ENCODE measurements around the gene PROX1.

The PROX1 gene

GRCh38 chr1:214022229-214022791 is 34.5 kb downstream of the PROX1 start:
- H3K4me3 Mint-ChIP-seq, result no peak overlapping the region

GRCh38 chr1:214022810-214023425 is 35.1 kb downstream of the PROX1 start:
- Mint-ChIP-seq H3K4me3 (no peak overlapping the region), H3K27me3 (peaks cover 10% of the 10 kb centered on the region), H3K9me3 (no peaks in the 10 kb centered on the region), H3K36me3 (ENCODE audit: insufficient read depth) (peaks cover 1% of the 10 kb centered on the region), H3K4me1 (no peaks in the 10 kb centered on the region), H3K27ac (ENCODE audit: low read depth) (no peak overlapping the region)
- DNase-seq (ENCODE audit: low spot score in 2 of 2), result no peak
- ATAC-seq (replicated peaks; ENCODE audit: extremely low read depth, poor library complexity, severe bottlenecking), result no peak

More at GRCh38 chr1:214022229-214022791, 34.5 kb downstream of the PROX1 start:
- peaks cover 7% of the 10 kb centered on the region for H3K27me3 Mint-ChIP-seq
- DNase-seq (ENCODE audit: low spot score in 2 of 2) (no peak), ATAC-seq (replicated peaks; ENCODE audit: extremely low read depth, poor library complexity, severe bottlenecking) (no peak)
- H3K27ac Mint-ChIP-seq (ENCODE audit: low read depth), result no peak overlapping the region
- no peaks in the 10 kb centered on the region for H3K9me3 Mint-ChIP-seq
- no peaks in the 10 kb centered on the region for H3K4me1 Mint-ChIP-seq
- peaks cover 1% of the 10 kb centered on the region for H3K36me3 Mint-ChIP-seq (ENCODE audit: insufficient read depth)

GRCh38 chr1:214026985-214027384 is 39.2 kb downstream of the PROX1 start:
- Mint-ChIP-seq H3K9me3 (no peaks in the 10 kb centered on the region), H3K4me3 (no peak overlapping the region), H3K36me3 (ENCODE audit: insufficient read depth) (no peaks in the 10 kb centered on the region), H3K4me1 (no peaks in the 10 kb centered on the region), H3K27me3 (peaks cover 19% of the 10 kb centered on the region), H3K27ac (ENCODE audit: low read depth) (no peak overlapping the region)
- DNase-seq (ENCODE audit: low spot score in 2 of 2) (no peak), ATAC-seq (replicated peaks; ENCODE audit: extremely low read depth, poor library complexity, severe bottlenecking) (no peak)

- Mint-ChIP-seq H3K27me3 (peaks cover 19% of the 10 kb centered on the region), H3K9me3 (no peaks in the 10 kb centered on the region), H3K4me1 (no peaks in the 10 kb centered on the region), H3K27ac (ENCODE audit: low read depth) (no peak overlapping the region), H3K36me3 (ENCODE audit: insufficient read depth) (no peaks in the 10 kb centered on the region), H3K4me3 (no peak overlapping the region)
- no peak for ATAC-seq (replicated peaks; ENCODE audit: extremely low read depth, poor library complexity, severe bottlenecking)
- DNase-seq (ENCODE audit: low spot score in 2 of 2), result no peak
Observed at GRCh38 chr1:214027498-214027897, 39.7 kb downstream of the PROX1 start.

GRCh38 chr1:214028095-214028494 is 40.3 kb downstream of the PROX1 start:
- no peaks in the 10 kb centered on the region for H3K9me3 Mint-ChIP-seq
- ATAC-seq (replicated peaks; ENCODE audit: extremely low read depth, poor library complexity, severe bottlenecking), result no peak
- no peak for DNase-seq (ENCODE audit: low spot score in 2 of 2)
- peaks cover 19% of the 10 kb centered on the region for H3K27me3 Mint-ChIP-seq
- no peaks in the 10 kb centered on the region for H3K36me3 Mint-ChIP-seq (ENCODE audit: insufficient read depth)
- no peak overlapping the region for H3K4me3 Mint-ChIP-seq
- H3K27ac Mint-ChIP-seq (ENCODE audit: low read depth), result no peak overlapping the region
- H3K4me1 Mint-ChIP-seq, result no peaks in the 10 kb centered on the region

- DNase-seq (ENCODE audit: low spot score in 2 of 2) (no peak), ATAC-seq (replicated peaks; ENCODE audit: extremely low read depth, poor library complexity, severe bottlenecking) (no peak)
- Mint-ChIP-seq H3K4me1 (no peaks in the 10 kb centered on the region), H3K27ac (ENCODE audit: low read depth) (no peak overlapping the region), H3K36me3 (ENCODE audit: insufficient read depth) (no peaks in the 10 kb centered on the region), H3K4me3 (no peak overlapping the region), H3K27me3 (peaks cover 19% of the 10 kb centered on the region), H3K9me3 (no peaks in the 10 kb centered on the region)
Observed at GRCh38 chr1:214028649-214029406, 41.1 kb downstream of the PROX1 start.

GRCh38 chr1:214029796-214030195 is 42.0 kb downstream of the PROX1 start:
- no peak for ATAC-seq (replicated peaks; ENCODE audit: extremely low read depth, poor library complexity, severe bottlenecking)
- Mint-ChIP-seq H3K4me3 (no peak overlapping the region), H3K9me3 (no peaks in the 10 kb centered on the region), H3K27ac (ENCODE audit: low read depth) (no peak overlapping the region), H3K27me3 (peaks cover 19% of the 10 kb centered on the region), H3K36me3 (ENCODE audit: insufficient read depth) (no peaks in the 10 kb centered on the region), H3K4me1 (no peaks in the 10 kb centered on the region)
- DNase-seq (ENCODE audit: low spot score in 2 of 2), result no peak

- H3K27me3 Mint-ChIP-seq, result peaks cover 19% of the 10 kb centered on the region
- H3K4me3 Mint-ChIP-seq, result no peak overlapping the region
- no peaks in the 10 kb centered on the region for H3K36me3 Mint-ChIP-seq (ENCODE audit: insufficient read depth)
- H3K4me1 Mint-ChIP-seq, result no peaks in the 10 kb centered on the region
- no peak overlapping the region for H3K27ac Mint-ChIP-seq (ENCODE audit: low read depth)
- no peak for ATAC-seq (replicated peaks; ENCODE audit: extremely low read depth, poor library complexity, severe bottlenecking)
- H3K9me3 Mint-ChIP-seq, result no peaks in the 10 kb centered on the region
- DNase-seq (ENCODE audit: low spot score in 2 of 2), result no peak
Observed at GRCh38 chr1:214031267-214031650, 43.5 kb downstream of the PROX1 start.

- Mint-ChIP-seq H3K9me3 (no peaks in the 10 kb centered on the region), H3K27ac (ENCODE audit: low read depth) (no peak overlapping the region), H3K36me3 (ENCODE audit: insufficient read depth) (peaks cover 2% of the 10 kb centered on the region), H3K4me1 (no peaks in the 10 kb centered on the region), H3K27me3 (peaks cover 9% of the 10 kb centered on the region), H3K4me3 (no peak overlapping the region)
- ATAC-seq (replicated peaks; ENCODE audit: extremely low read depth, poor library complexity, severe bottlenecking) (no peak), DNase-seq (ENCODE audit: low spot score in 2 of 2) (no peak)
Observed at GRCh38 chr1:214037468-214037867, 49.7 kb downstream of the PROX1 start.

GRCh38 chr1:214039394-214040018 is 51.7 kb downstream of the PROX1 start:
- peaks cover 2% of the 10 kb centered on the region for H3K36me3 Mint-ChIP-seq (ENCODE audit: insufficient read depth)
- H3K4me1 Mint-ChIP-seq, result no peaks in the 10 kb centered on the region
- no peak overlapping the region for H3K4me3 Mint-ChIP-seq
- peaks cover 18% of the 10 kb centered on the region for H3K27me3 Mint-ChIP-seq
- no peaks in the 10 kb centered on the region for H3K9me3 Mint-ChIP-seq
- no peak for ATAC-seq (replicated peaks; ENCODE audit: extremely low read depth, poor library complexity, severe bottlenecking)
- no peak overlapping the region for H3K27ac Mint-ChIP-seq (ENCODE audit: low read depth)
- DNase-seq (ENCODE audit: low spot score in 2 of 2), result no peak

GRCh38 chr1:214043167-214043566 is 55.4 kb downstream of the PROX1 start:
- Mint-ChIP-seq H3K4me3 (no peak overlapping the region), H3K27me3 (peaks cover 18% of the 10 kb centered on the region), H3K27ac (ENCODE audit: low read depth) (no peak overlapping the region), H3K4me1 (no peaks in the 10 kb centered on the region), H3K36me3 (ENCODE audit: insufficient read depth) (no peaks in the 10 kb centered on the region), H3K9me3 (peaks cover 10% of the 10 kb centered on the region)
- ATAC-seq (replicated peaks; ENCODE audit: extremely low read depth, poor library complexity, severe bottlenecking), result no peak
- DNase-seq (ENCODE audit: low spot score in 2 of 2), result no peak

GRCh38 chr1:214044438-214045214 is 56.9 kb downstream of the PROX1 start:
- Mint-ChIP-seq H3K4me3 (no peak overlapping the region), H3K4me1 (no peaks in the 10 kb centered on the region), H3K27me3 (peaks cover 18% of the 10 kb centered on the region), H3K36me3 (ENCODE audit: insufficient read depth) (no peaks in the 10 kb centered on the region), H3K27ac (ENCODE audit: low read depth) (no peak overlapping the region), H3K9me3 (peaks cover 18% of the 10 kb centered on the region)
- ATAC-seq (replicated peaks; ENCODE audit: extremely low read depth, poor library complexity, severe bottlenecking) (no peak), DNase-seq (ENCODE audit: low spot score in 2 of 2) (no peak)

Data from central memory CD8-positive, alpha-beta T cell (primary cell).